ENCODE results near the gene PDK1. TPM values are rescaled to one million over a fixed set of nuclear protein-coding genes. Genes with fewer than 3 reads are reported as not detected.
"Not testable (repeated sequence)": the region's sequence is repeated elsewhere in the genome, so short reads cannot be mapped to it uniquely, and the experiment has no call there.

PDK1 gene
- total RNA-seq, 1 experiment from 2014 or later, result 39.1 TPM

- H3K36me3 ChIP-seq, result no peaks in the 10 kb centered on the region
- H3K4me3 ChIP-seq, result no peak overlapping the region
- no peaks in the 10 kb centered on the region for H3K27me3 ChIP-seq
- H3K4me1 ChIP-seq, result no peaks in the 10 kb centered on the region
- DNase-seq, result no peak
- H3K27ac ChIP-seq, result no peak overlapping the region
- no peaks in the 10 kb centered on the region; the same call in 1 of the 2 replicates for H3K9me3 ChIP-seq (replicated peaks)
Measured at GRCh38 chr2:172539767-172540166, 16.1 kb upstream of the PDK1 start.

GRCh38 chr2:172540421-172540820 lies 15.5 kb upstream of the PDK1 start:
- H3K27ac ChIP-seq, result no peak overlapping the region

GRCh38 chr2:172545408-172546075 lies 10.3 kb upstream of the PDK1 start:
- H3K36me3 ChIP-seq, result no peaks in the 10 kb centered on the region
- H3K27me3 ChIP-seq, result no peaks in the 10 kb centered on the region
- DNase-seq, result no peak
- H3K4me1 ChIP-seq, result no peaks in the 10 kb centered on the region
- H3K9me3 ChIP-seq (replicated peaks), result no peaks in the 10 kb centered on the region; the same call in 1 of the 2 replicates
- H3K27ac ChIP-seq, result no peak overlapping the region
- H3K4me3 ChIP-seq, result no peak overlapping the region

More at GRCh38 chr2:172540421-172540820, 15.5 kb upstream of the PDK1 start:
- Histone ChIP-seq H3K36me3 (no peaks in the 10 kb centered on the region), H3K9me3 (replicated peaks) (no peaks in the 10 kb centered on the region; the same call in 1 of the 2 replicates), H3K27me3 (no peaks in the 10 kb centered on the region), H3K4me3 (no peak overlapping the region), H3K4me1 (no peaks in the 10 kb centered on the region)
- DNase-seq, result no peak

- Histone ChIP-seq H3K36me3 (no peaks in the 10 kb centered on the region), H3K4me1 (no peaks in the 10 kb centered on the region), H3K27me3 (no peaks in the 10 kb centered on the region), H3K9me3 (replicated peaks) (no peaks in the 10 kb centered on the region; the same call in 1 of the 2 replicates), H3K27ac (no peak overlapping the region), H3K4me3 (no peak overlapping the region)
- no peak for DNase-seq
Measured at GRCh38 chr2:172549131-172549530, 6.8 kb upstream of the PDK1 start.

GRCh38 chr2:172549802-172550201 lies 6.1 kb upstream of the PDK1 start:
- not testable (repeated sequence) for H3K4me3 ChIP-seq; DNase-seq; H3K9me3 ChIP-seq (replicated peaks); H3K4me1 ChIP-seq; H3K27ac ChIP-seq; H3K36me3 ChIP-seq; H3K27me3 ChIP-seq

- Histone ChIP-seq H3K4me3 (no peak overlapping the region), H3K9me3 (replicated peaks) (no peaks in the 10 kb centered on the region; the same call in 1 of the 2 replicates), H3K27me3 (no peaks in the 10 kb centered on the region), H3K36me3 (no peaks in the 10 kb centered on the region), H3K4me1 (no peaks in the 10 kb centered on the region), H3K27ac (no peak overlapping the region)
- DNase-seq, result no peak
Measured at GRCh38 chr2:172550419-172550818, 5.5 kb upstream of the PDK1 start.

- Histone ChIP-seq H3K9me3 (replicated peaks) (no peaks in the 10 kb centered on the region), H3K36me3 (no peaks in the 10 kb centered on the region), H3K27me3 (no peaks in the 10 kb centered on the region), H3K4me3 (no peak overlapping the region), H3K4me1 (no peaks in the 10 kb centered on the region), H3K27ac (no peak overlapping the region)
- no peak for DNase-seq
Measured at GRCh38 chr2:172551271-172551670, 4.6 kb upstream of the PDK1 start.

- Histone ChIP-seq H3K27ac (no peak overlapping the region), H3K9me3 (replicated peaks) (no peaks in the 10 kb centered on the region), H3K4me3 (no peak overlapping the region), H3K4me1 (no peaks in the 10 kb centered on the region), H3K36me3 (no peaks in the 10 kb centered on the region), H3K27me3 (no peaks in the 10 kb centered on the region)
- no peak for DNase-seq
Measured at GRCh38 chr2:172552547-172553291, 3.2 kb upstream of the PDK1 start.

- no peaks in the 10 kb centered on the region for H3K9me3 ChIP-seq (replicated peaks)
- no peaks in the 10 kb centered on the region for H3K4me1 ChIP-seq
- H3K27me3 ChIP-seq, result no peaks in the 10 kb centered on the region
- DNase-seq, result no peak
- no peak overlapping the region for H3K27ac ChIP-seq
- peak overlapping the region; percentile 92 for H3K4me3 ChIP-seq
- H3K36me3 ChIP-seq, result no peaks in the 10 kb centered on the region
Measured at GRCh38 chr2:172554352-172555271, 1.3 kb upstream of the PDK1 start.

- Histone ChIP-seq H3K9me3 (replicated peaks) (no peaks in the 10 kb centered on the region), H3K36me3 (no peaks in the 10 kb centered on the region), H3K4me1 (no peaks in the 10 kb centered on the region), H3K4me3 (peak overlapping the region; percentile 92), H3K27me3 (no peaks in the 10 kb centered on the region), H3K27ac (peak overlapping the region; percentile 70)
- DNase-seq, result no peak
Measured at GRCh38 chr2:172555272-172555521, 693 bp upstream of the PDK1 start.

- Histone ChIP-seq H3K4me1 (peaks cover 8% of the 10 kb centered on the region), H3K27ac (peak overlapping the region; percentile 70), H3K9me3 (replicated peaks) (no peaks in the 10 kb centered on the region), H3K36me3 (no peaks in the 10 kb centered on the region), H3K27me3 (no peaks in the 10 kb centered on the region), H3K4me3 (peak overlapping the region; percentile 92)
- DNase-seq, result peak; percentile 58 to 66
Measured at GRCh38 chr2:172556284-172557033, 569 bp downstream of the PDK1 start.

GRCh38 chr2:172558372-172558771 lies 2.5 kb downstream of the PDK1 start:
- H3K9me3 ChIP-seq (replicated peaks), result no peaks in the 10 kb centered on the region
- H3K4me3 ChIP-seq, result no peak overlapping the region
- no peaks in the 10 kb centered on the region for H3K27me3 ChIP-seq
- DNase-seq, result no peak
- H3K27ac ChIP-seq, result no peak overlapping the region
- 0 out of 2 replicates have a peak, but pooled peaks cover 7% of the 10 kb centered on the region for H3K36me3 ChIP-seq
- H3K4me1 ChIP-seq, result peaks cover 16% of the 10 kb centered on the region

GRCh38 chr2:172560721-172561120 lies 4.8 kb downstream of the PDK1 start:
- Histone ChIP-seq H3K9me3 (replicated peaks) (no peaks in the 10 kb centered on the region), H3K4me3 (no peak overlapping the region), H3K4me1 (peaks cover 16% of the 10 kb centered on the region), H3K36me3 (peaks cover 21% of the 10 kb centered on the region), H3K27me3 (no peaks in the 10 kb centered on the region), H3K27ac (no peak overlapping the region)
- no peak for DNase-seq

GRCh38 chr2:172561270-172561669 lies 5.4 kb downstream of the PDK1 start:
- Histone ChIP-seq H3K27ac (no peak overlapping the region), H3K4me1 (peaks cover 16% of the 10 kb centered on the region), H3K4me3 (no peak overlapping the region), H3K27me3 (no peaks in the 10 kb centered on the region), H3K36me3 (peaks cover 23% of the 10 kb centered on the region), H3K9me3 (replicated peaks) (no peaks in the 10 kb centered on the region)
- peak; percentile 33 to 66 for DNase-seq
